HG03064 (cell line): Measurements from ENCODE around the gene CTRB1.

Experiments
- ATAC-seq: cut with Tn5 transposase; IDR thresholded peaks from one replicate; pipeline ENCODE4 v1.9.1; 2021; ENCODE audit warnings: low read depth; ENCODE audit not compliant: unreplicated experiment

CTRB1 gene

GRCh38 chr16:75218256-75219076, at the start of gene CTRB1:
Gene CTRB1, plus strand, starts transcription at chr16:75218988. Its CDS starts 20 bp downstream, at chr16:75219008.
- ATAC-seq = no peak

GRCh38 chr16:75169899-75170405, 48.8 kb upstream of the CTRB1 start:
- no peak for ATAC-seq

- ATAC-seq = no peak
Measured at GRCh38 chr16:75172578-75172977, 46.2 kb upstream of the CTRB1 start.

- ATAC-seq = no peak
Measured at GRCh38 chr16:75175074-75175473, 43.7 kb upstream of the CTRB1 start.

GRCh38 chr16:75176926-75177325, 41.9 kb upstream of the CTRB1 start:
- ATAC-seq = no peak

GRCh38 chr16:75179208-75179607, 39.6 kb upstream of the CTRB1 start:
- no peak for ATAC-seq

GRCh38 chr16:75181630-75182029, 37.2 kb upstream of the CTRB1 start:
- ATAC-seq = no peak

- no peak for ATAC-seq
Measured at GRCh38 chr16:75188832-75189477, 29.8 kb upstream of the CTRB1 start.

GRCh38 chr16:75189638-75190245, 29.0 kb upstream of the CTRB1 start:
- ATAC-seq = no peak

- ATAC-seq = no peak
Measured at GRCh38 chr16:75192606-75193264, 26.1 kb upstream of the CTRB1 start.

GRCh38 chr16:75193265-75193650, 25.5 kb upstream of the CTRB1 start:
- no peak for ATAC-seq

- ATAC-seq = no peak
Measured at GRCh38 chr16:75193730-75194444, 24.9 kb upstream of the CTRB1 start.

- no peak for ATAC-seq
Measured at GRCh38 chr16:75195811-75196790, 22.7 kb upstream of the CTRB1 start.

GRCh38 chr16:75196836-75197235, 22.0 kb upstream of the CTRB1 start:
- ATAC-seq = no peak

- ATAC-seq = no peak
Measured at GRCh38 chr16:75197522-75198134, 21.2 kb upstream of the CTRB1 start.

GRCh38 chr16:75198135-75198600, 20.6 kb upstream of the CTRB1 start:
- ATAC-seq = no peak

- no peak for ATAC-seq
Measured at GRCh38 chr16:75202069-75202590, 16.7 kb upstream of the CTRB1 start.

- ATAC-seq = no peak
Measured at GRCh38 chr16:75203096-75203495, 15.7 kb upstream of the CTRB1 start.
